HG02938 (cell line): ENCODE data around the gene GNLY.
"Not testable (repeated sequence)": the region's sequence is repeated elsewhere in the genome, so short reads cannot be mapped to it uniquely, and the experiment has no call there.

Source experiments
- ATAC-seq: cut with Tn5 transposase; IDR thresholded peaks from one replicate; pipeline ENCODE4 v1.9.1; 2021; ENCODE audit warnings: mild to moderate bottlenecking, moderate library complexity; ENCODE audit not compliant: unreplicated experiment

Gene GNLY

DNA sequence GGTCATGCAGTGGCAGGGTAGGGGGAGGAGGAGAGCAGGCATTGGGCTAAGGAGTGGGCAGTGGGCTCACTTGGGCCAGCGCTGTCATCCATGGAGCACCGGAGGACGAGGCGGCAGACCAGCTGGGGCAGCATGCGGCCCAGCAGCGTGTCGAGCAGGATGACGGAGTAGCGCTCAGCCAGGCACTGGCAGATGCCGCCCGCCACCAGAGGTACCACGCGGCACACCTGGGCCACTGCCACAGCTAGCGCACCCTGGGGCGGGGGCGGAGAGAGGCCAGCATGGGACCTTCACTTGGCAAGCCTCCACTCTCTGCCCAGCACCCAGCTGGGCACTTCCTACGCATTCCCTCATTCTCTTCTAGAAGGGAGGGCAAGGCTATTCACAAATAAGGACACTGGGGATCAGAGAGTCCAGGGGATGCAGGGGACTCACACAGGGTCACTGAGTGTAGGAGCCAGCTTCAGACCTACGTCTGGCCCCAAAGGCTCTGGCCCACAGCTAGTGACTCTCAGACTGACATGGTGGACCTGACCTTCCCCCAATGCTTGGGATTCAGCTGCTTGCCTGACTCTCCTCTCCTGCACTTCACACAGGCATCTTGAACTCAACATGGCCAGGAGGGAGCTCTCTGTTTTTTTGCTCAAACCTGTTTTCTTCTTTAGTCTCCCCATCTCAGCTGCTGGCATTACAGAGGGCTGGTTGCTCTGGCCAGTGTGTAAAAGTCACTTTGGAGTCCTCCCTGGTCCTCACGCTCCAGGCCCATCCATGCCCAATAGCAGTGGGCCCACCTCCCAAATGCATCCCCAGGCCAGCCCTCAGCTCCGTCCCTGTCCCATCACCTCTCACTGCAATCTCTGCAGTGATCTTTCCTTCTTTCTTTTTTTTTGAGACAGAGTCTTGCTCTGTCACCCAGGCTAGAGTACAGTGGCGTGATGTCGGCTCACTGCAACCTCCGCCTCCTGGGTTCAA, 30.3 kb upstream of the GNLY start:
- no peak for ATAC-seq

DNA sequence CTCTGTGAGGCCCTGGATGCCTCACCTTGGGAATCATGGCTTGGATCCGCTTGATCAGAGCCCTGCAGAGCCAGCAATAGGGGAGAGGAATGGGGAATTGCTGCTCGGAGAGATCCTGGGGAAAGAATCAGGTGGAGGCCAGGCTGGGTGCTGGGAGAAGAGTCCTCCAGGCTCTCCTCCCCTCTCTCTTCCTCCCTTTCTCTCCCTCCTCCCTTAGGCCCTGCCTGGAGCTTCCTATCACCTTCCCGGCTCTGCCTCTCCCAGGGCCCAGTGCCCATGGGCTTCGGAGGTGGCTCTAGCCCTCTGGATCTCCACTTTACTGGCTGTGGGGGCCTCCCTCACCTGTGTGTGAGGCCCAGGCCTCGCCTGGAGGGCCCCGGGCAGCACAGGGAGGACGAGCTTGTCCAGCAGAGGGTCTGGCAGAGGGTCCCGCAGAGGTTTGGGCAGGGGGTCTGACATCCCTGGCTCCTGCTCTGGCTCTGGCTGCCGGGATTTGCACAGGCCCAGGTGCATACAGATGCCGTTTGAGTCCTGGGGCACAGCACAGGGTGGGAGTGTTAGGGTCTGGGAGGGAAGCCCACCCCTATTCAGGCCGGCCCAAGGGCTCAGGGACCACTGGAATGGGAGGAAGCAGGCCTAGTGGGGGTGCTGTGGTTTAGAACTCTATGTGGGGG, 28.8 kb upstream of the GNLY start:
- ATAC-seq, result no peak

DNA sequence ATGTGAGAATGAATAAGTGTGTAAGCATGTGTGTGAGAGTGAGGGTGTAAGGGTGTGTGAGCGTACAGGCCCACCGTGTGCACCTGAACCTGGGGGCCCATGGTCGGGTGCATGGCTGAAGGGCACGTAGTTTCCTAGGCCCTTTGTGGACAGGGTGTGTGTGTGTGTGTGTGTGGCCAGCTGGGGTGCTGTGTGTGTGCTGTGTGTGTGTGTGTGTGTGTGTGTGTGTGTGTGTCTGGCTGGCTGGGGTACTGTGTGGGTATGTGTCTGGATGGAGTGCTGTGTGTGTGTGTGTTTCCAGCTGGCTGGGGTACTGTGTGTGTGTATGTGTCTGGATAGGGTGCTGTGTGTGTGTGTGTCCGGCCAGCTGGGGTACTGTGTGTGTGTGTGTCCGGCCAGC, 28.1 kb upstream of the GNLY start:
- no peak for ATAC-seq

DNA sequence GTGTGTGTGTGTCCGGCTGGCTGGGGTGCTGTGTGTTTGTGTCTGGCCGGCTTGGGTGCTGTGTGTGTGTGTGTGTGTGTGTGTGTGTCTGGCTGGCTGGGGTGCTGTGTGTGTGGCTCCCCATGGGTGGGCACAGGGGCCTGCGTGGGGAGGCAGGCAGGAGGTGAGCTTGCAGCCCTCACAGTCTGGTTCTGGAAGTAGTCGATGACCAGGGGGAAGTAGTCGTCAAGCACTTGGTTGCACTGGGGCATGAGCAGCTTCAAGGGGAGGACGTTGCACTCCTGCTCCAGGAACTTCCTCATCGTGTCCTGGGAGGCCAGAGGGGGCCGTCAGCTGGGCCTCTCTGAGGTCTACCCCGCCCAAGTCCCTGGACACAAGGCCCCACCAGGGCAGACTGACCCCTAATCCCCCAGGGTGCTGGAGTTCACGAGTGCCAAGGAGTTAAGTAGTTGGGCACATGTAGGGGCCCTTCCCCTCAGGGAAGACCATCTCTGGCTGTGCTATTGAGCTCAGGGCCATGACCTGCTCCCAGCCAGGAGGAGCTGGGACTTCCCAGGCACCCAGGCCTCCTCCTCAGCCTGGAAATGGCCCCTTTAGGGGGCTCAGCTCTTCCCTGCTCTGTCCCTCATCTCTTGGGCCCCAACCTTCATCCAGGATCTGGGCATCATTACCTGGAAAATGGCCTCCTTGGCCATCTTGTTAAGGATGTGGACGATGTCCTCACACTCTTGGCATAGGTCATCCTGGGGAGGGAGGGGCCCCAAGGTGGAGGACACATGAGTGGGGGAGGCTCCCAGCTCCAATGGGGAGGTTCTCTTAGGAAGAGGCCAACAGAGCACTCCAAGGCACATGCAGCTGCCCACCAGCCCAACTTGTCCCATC, 27.5 kb upstream of the GNLY start:
- ATAC-seq, result no peak

- no peak for ATAC-seq
Observed at GRCh38 chr2:85667561-85668008, 26.6 kb upstream of the GNLY start.

DNA sequence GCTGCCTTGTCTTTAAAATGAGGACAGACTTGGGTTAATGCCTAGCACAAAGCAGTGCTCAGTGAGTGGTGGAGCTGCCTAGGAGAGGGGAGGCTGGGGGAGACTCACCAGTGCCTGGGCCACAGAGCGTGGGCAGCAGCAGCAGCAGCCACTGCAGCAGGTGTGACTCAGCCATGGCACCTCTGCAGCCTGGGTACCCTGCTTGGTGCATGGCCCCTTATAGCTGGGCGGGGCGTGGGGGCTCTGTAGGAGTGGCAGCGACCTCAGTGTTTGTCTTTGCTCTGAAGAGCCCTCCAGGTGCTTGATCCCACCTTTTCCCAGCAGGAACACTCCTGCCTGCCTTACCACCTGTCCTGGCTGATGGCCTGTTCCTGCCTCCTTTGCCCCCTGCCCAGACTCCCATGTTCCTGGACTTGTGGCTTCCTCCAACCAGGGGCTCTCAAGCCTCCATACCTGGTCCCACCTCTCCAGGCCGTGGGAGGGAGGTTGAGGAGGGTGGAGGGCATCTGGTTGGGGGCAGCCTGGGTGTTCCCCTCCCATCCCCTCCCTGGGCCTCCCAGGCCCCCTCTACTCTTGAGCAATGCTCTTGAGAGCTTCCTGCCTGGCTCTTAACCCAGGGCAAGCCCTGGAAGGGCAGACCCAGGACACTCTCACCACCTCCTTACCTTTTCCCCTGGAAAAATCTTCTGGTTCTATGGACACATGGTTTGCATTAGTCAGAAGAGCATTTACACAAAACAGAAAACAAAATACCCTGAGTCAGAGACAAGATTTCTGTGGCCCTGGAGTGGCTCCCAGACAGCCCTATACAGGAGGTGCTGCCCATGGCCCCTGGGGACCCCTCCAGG, 25.9 kb upstream of the GNLY start, which contains the start of gene SFTPB:
SFTPB (minus strand) TSS at position 191 of the 848 bp plus-strand sequence; CDS start at position 175, 16 bp downstream.
- no peak for ATAC-seq

DNA sequence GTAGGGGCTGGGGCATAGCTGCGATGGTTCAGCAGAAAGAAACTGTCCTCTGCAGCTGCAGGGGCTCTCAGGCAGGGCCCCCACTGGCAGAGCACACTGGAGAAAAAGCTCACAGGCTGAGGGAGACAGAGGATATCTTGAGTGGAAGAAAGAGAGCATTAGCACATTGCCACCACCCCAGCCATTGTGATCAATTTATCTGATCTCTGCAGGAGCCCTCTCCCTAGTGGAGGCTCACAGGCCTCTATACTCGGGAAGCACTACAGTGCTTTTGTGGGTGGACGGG, 25.4 kb upstream of the GNLY start:
- no peak for ATAC-seq

- ATAC-seq, result peak; percentile 65
Observed at GRCh38 chr2:85669549-85669948, 24.6 kb upstream of the GNLY start.

DNA sequence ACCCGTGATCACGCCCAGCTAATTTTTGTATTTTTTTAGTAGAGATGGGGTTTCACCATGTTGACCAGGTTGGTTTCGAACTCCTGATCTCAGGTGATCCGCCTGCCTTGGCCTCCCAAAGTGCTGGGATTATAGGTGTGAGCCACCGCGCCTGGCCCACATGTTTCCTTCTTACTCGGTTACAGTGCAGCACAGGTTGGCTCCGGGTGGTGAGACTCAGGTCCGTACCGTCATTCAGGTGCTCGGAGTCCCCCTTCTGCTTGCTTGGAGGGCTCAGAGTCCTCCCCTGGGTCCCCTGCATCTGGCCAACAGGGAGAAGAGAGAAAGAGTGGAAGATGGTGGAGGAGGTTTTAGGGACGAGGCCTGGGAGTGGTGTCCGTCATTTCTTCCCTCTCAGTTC, 23.7 kb upstream of the GNLY start:
- ATAC-seq, result not testable (repeated sequence)

DNA sequence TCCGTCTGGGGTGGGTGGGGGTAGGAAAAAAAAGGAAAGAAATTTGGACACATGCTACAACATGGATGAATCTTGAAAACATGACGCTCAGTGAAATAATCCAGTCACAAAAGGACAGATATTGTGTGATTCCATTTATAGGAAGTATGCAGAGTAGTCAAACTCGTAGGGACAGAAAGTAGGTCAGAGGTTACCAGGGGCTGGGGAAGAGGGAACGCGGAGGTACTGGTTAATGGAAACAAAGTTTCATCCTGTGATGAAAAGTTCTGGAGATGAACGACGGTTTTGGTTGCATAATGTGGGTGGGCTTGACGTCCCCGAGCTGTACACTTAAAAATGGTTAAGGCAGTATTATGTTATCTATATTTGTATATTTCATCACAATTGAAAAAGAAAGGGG, 21.7 kb upstream of the GNLY start:
- no peak for ATAC-seq

DNA sequence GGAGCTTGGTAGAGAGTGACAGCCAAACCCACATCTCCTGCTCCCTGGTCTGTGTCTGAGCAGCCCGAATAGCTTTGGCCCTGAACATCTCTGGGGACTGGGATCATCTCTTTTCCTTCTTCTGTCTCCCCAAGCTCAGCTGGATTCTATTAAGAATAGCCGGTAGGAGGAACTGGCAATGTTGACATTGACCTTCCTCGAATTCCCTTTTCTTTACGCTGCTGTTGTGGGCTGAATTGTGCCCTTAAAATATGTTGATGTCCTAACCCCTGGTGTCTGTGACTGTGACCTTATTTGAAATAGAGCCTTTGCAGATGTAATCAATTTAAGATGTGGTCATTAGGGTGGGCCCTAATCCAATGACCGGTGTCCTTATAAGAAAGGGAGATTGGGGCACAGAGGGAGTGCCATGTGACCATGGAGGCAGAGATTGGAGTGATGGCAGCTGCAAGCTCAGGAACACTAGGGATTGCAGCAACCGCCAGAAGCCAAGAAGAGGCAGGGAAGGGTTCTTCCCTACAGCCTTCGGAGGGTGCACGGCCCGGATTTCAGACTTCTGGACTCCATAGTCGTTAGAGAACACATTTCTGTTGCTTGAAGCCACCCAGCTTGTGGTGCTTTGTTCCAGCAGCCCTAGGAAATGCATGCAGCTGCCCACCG, 20.3 kb upstream of the GNLY start:
- ATAC-seq, result no peak

DNA sequence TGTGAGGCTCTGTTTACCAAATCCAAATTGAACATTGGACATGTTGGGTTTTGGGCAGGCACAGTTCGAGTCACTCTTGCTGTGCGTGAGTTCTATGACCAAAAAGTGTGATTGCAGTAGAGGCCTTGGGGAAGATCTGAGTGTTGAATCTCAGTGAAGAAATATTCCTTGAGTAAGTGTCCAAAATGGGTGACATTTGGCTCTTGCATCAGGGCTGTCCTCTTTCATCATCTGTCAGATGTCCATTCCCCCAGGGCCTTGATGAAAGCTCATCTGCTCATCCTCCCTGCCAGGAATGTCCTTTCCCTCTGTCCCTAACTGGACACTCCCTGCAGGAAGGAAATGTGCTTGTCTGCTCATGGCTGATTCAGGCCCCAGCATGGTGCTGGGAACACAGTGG, 19.7 kb upstream of the GNLY start:
- no peak for ATAC-seq

- no peak for ATAC-seq
Observed at GRCh38 chr2:85675427-85675826, 18.7 kb upstream of the GNLY start.

DNA sequence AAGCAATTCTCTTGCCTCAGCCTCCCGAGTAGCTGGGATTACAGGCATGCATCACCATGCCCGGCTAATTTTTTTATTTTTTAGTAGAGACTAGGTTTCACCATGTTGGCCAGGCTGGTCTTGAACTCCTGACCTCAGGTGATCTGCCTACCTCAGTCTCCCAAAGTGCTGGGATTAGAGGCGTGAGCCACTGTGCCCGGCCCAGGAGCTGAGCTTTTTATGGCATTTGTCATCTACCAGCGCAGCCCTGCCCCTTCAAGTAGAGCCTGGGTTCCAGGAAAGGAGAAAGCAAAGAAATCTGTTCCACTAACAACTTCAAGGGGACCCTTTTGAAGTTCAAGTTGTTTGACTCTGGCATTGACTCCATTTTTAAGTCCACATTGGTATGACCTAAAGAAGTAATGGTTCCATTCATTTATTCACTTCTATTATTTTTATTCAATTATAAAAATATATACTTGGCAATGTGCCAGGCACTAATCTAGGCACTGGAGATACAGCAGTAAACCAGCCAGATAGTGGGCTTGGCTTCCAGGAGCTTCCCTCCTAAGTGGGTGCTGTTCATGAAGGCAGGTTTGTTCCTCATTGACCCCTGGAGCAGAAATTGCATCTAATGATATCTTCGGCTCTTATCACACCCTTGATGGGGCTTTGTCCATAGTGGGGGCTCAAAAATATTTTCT, 18.2 kb upstream of the GNLY start:
- no peak for ATAC-seq

- no peak for ATAC-seq
Observed at GRCh38 chr2:85678377-85678776, 15.8 kb upstream of the GNLY start.

DNA sequence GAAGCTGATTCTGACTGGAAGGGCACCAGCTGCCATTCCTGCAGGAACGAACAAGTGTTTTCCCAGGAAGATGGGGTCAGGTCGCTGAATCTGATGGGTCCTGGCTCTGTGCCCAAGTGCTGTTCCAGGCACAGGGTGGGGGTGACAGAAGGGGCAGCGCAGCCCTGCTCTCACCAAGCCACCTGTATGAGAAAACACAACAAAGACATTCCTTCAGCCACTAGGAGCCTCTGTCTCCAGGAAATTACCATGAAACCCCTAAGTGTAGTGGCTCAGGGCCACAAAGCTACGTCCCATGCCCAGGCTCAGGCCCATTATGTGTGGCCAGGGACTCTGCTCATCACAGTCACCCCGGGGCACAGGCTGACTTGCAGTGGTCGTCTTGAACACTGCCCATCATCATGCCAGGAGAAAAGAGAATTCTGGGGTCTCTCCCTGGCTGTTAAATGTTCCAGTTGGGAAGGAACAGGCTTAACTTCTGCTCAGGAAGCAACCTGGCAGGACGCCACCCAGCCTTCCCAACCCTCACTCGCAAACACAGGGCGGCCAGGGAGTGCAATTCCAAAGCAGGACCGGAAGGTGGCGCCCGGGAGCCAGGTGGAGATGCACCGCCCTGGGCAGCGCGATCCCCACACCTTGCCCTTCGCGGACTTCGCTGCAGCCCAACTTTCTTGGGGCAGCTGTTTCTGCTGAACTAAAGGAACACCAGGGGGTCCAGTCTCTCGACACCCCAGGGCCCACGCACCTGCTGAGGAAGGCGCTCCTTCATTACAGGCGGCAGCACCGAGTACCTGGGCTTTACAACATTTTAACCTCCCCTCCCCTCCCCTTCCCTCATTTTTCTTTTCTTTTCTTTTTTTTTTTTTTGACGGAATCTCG, 15.1 kb upstream of the GNLY start:
- ATAC-seq, result peak; percentile 59

DNA sequence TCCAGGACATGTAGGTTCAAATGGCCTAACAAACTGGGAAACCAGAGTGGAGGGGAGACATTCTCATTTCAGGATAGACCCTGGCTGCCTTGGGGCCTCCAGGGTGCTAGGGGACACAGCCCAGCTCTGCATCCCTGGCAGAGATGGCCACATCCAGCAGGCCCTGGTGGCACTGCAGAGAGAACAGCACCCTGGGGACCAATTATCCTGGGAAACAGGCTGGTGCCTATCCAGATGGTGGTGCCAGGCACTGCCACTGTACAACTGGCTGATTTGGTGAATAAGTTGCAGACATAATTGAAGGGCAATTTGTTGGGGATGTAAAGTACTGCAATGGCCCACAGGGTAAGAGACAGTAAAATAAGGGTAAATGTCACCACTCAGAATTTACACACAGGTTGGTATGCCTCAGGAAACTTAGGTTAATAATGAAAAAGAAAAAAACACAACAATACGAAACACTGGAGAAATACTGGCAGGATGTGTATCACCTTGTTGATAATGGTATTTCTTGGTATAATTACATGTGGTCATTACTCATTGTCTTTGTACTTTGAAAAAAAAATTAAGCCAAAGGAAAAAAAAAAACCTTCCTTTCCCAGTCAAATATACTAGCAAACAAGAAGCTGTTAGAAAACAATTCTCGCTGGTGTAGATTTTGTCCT, 13.3 kb upstream of the GNLY start:
- no peak for ATAC-seq

DNA sequence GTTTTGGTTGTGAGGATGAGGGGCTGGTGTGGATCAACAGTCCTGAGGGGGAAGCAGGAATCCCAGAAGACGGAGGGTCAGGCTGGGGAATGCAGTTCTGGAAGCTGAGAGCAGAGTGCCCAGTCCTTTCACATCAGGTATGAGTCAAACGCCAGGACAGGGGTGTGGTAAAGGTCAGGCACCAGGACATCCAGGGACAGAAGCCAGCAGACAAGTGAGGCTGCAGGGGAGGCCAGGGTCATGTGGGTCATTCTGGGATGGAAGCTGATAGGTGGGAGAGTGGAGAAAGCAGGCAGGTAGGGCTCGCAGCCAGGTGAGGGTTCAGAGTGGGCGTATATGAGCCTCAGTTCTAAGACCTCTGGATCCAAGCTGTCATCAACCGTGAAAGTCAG, 12.8 kb upstream of the GNLY start:
- ATAC-seq, result no peak
